ENCODE results near the gene THOC5. TPM values are rescaled to one million over a fixed set of nuclear protein-coding genes. Genes with fewer than 3 reads are reported as not detected.

THOC5 gene
- total RNA-seq, 1 donor from 2014 or later: 175 TPM

- peaks cover 16% of the 10 kb centered on the region for H3K27me3 Mint-ChIP-seq (ENCODE audit: unreplicated experiment)
- DNase-seq: no peak
- no peaks in the 10 kb centered on the region for H3K36me3 Mint-ChIP-seq (ENCODE audit: unreplicated experiment)
- peak overlapping the region; percentile 90 for H3K4me3 Mint-ChIP-seq (ENCODE audit: unreplicated experiment)
- TF ChIP-seq CTCF (IDR thresholded peaks at IDR 0.05; ENCODE audit: partially characterized antibody, unreplicated experiment): no peak
- peaks cover 46% of the 10 kb centered on the region for H3K4me1 Mint-ChIP-seq (ENCODE audit: low read depth, unreplicated experiment)
- peak overlapping the region; percentile 62 for H3K27ac Mint-ChIP-seq (ENCODE audit: unreplicated experiment)
- peaks cover 15% of the 10 kb centered on the region for H3K9me3 Mint-ChIP-seq (ENCODE audit: unreplicated experiment)
These were observed 75.7 kb downstream of the THOC5 start for GRCh38 chr22:29477723-29478318.

GRCh38 chr22:29476116-29476515 lies 77.4 kb downstream of the THOC5 start:
- TF ChIP-seq CTCF (IDR thresholded peaks at IDR 0.05; ENCODE audit: partially characterized antibody, unreplicated experiment): no peak
- Mint-ChIP-seq H3K4me3 (ENCODE audit: unreplicated experiment) (peak overlapping the region; percentile 73), H3K9me3 (ENCODE audit: unreplicated experiment) (peaks cover 11% of the 10 kb centered on the region), H3K36me3 (ENCODE audit: unreplicated experiment) (no peaks in the 10 kb centered on the region), H3K27ac (ENCODE audit: unreplicated experiment) (peak overlapping the region; percentile 97), H3K27me3 (ENCODE audit: unreplicated experiment) (peaks cover 16% of the 10 kb centered on the region), H3K4me1 (ENCODE audit: low read depth, unreplicated experiment) (peaks cover 41% of the 10 kb centered on the region)
- no peak for DNase-seq

- peaks cover 13% of the 10 kb centered on the region for H3K9me3 Mint-ChIP-seq (ENCODE audit: unreplicated experiment)
- H3K36me3 Mint-ChIP-seq (ENCODE audit: unreplicated experiment): no peaks in the 10 kb centered on the region
- H3K27ac Mint-ChIP-seq (ENCODE audit: unreplicated experiment): peak overlapping the region; percentile 97
- TF ChIP-seq CTCF (IDR thresholded peaks at IDR 0.05; ENCODE audit: partially characterized antibody, unreplicated experiment): no peak
- H3K27me3 Mint-ChIP-seq (ENCODE audit: unreplicated experiment): peaks cover 16% of the 10 kb centered on the region
- H3K4me3 Mint-ChIP-seq (ENCODE audit: unreplicated experiment): peak overlapping the region; percentile 73
- peak; percentile 80 for DNase-seq
- H3K4me1 Mint-ChIP-seq (ENCODE audit: low read depth, unreplicated experiment): peaks cover 41% of the 10 kb centered on the region
These were observed 78.0 kb downstream of the THOC5 start for GRCh38 chr22:29475550-29475949.

GRCh38 chr22:29473001-29473400 lies 80.6 kb downstream of the THOC5 start:
- Mint-ChIP-seq H3K27me3 (ENCODE audit: unreplicated experiment) (peaks cover 6% of the 10 kb centered on the region), H3K36me3 (ENCODE audit: unreplicated experiment) (no peaks in the 10 kb centered on the region), H3K4me1 (ENCODE audit: low read depth, unreplicated experiment) (peaks cover 26% of the 10 kb centered on the region), H3K9me3 (ENCODE audit: unreplicated experiment) (peaks cover 6% of the 10 kb centered on the region), H3K27ac (ENCODE audit: unreplicated experiment) (no peak overlapping the region), H3K4me3 (ENCODE audit: unreplicated experiment) (no peak overlapping the region)
- no peak for TF ChIP-seq CTCF (IDR thresholded peaks at IDR 0.05; ENCODE audit: partially characterized antibody, unreplicated experiment)
- no peak for DNase-seq

GRCh38 chr22:29470159-29470855 lies 83.2 kb downstream of the THOC5 start:
- Mint-ChIP-seq H3K9me3 (ENCODE audit: unreplicated experiment) (peaks cover 2% of the 10 kb centered on the region), H3K4me3 (ENCODE audit: unreplicated experiment) (peak overlapping the region; percentile 66), H3K27ac (ENCODE audit: unreplicated experiment) (no peak overlapping the region), H3K36me3 (ENCODE audit: unreplicated experiment) (no peaks in the 10 kb centered on the region), H3K4me1 (ENCODE audit: low read depth, unreplicated experiment) (peaks cover 5% of the 10 kb centered on the region), H3K27me3 (ENCODE audit: unreplicated experiment) (peaks cover 1% of the 10 kb centered on the region)
- peak; percentile 99 for TF ChIP-seq CTCF (IDR thresholded peaks at IDR 0.05; ENCODE audit: partially characterized antibody, unreplicated experiment)
- peak; percentile 95 for DNase-seq
